Caco-2 (cell line): ENCODE data around the gene CLSTN2. TPM values are rescaled to one million over a fixed set of nuclear protein-coding genes. Genes with fewer than 3 reads are reported as not detected.

Source experiments
- BruUV-seq: library from RNA; stranded (reverse); fragments of 400-500 nt; replicated peaks from 2 replicates; lab custom pipeline; 2021; lab: Mats Ljungman, UMichigan
- CTCF ChIA-PET: fragments of 300-600 bp; sonication (Branson Sonifier 250); formaldehyde crosslinking; loops from one replicate; lab custom pipeline; 2022; ENCODE audit warnings: antibody characterized with exemption; lab: Charles Lee
- POLR2A ChIA-PET: fragments of 300-600 bp; sonication (Branson Sonifier 250); formaldehyde crosslinking; loops from one replicate; lab custom pipeline; 2022; ENCODE audit warnings: antibody characterized with exemption; lab: Charles Lee
- DNase-seq, 2 experiments: peaks; one replicate each; pipeline versions ENCODE4 v3.0.0 to v3.0.0-alpha.2; 2020 to 2022
- H3K27me3 ChIP-seq: replicated peaks from 2 replicates; pipeline ENCODE4 v1.6.0; 2011; ENCODE audit warnings: low read length; ENCODE audit not compliant: control insufficient read depth, insufficient read depth
- H3K36me3 ChIP-seq: 2 replicates; pipeline ENCODE4 v1.5.1; 2011; ENCODE audit warnings: low read length; ENCODE audit not compliant: control insufficient read depth, insufficient read depth
- H3K4me1 ChIP-seq: fragments of 250-450 bp; sonication (Bioruptor Pico); 2 replicates; pipeline ENCODE4 v1.5.1; 2020; ENCODE audit warnings: mild to moderate bottlenecking
- H3K4me3 ChIP-seq: 2 replicates; pipeline ENCODE4 v1.5.1; 2011; ENCODE audit warnings: low read depth, mild to moderate bottlenecking, control low read depth, low read length
- H3K9me3 ChIP-seq: fragments of 250-450 bp; sonication (Bioruptor Pico); 2 replicates; pipeline ENCODE4 v1.5.1; 2020; ENCODE audit warnings: mild to moderate bottlenecking, moderate library complexity
- H3K27ac Mint-ChIP-seq: one replicate; pipeline ENCODE4 v1.8.0; 2022; ENCODE audit warnings: mixed read lengths; ENCODE audit not compliant: unreplicated experiment
- H3K27me3 Mint-ChIP-seq: one replicate; pipeline ENCODE4 v1.8.0; 2022; ENCODE audit warnings: mixed read lengths; ENCODE audit not compliant: insufficient read depth, unreplicated experiment
- H3K36me3 Mint-ChIP-seq: one replicate; pipeline ENCODE4 v1.8.0; 2022; ENCODE audit warnings: mild to moderate bottlenecking, mixed read lengths; ENCODE audit not compliant: insufficient read depth, unreplicated experiment
- H3K4me1 Mint-ChIP-seq: one replicate; pipeline ENCODE4 v1.8.0; 2022; ENCODE audit warnings: low read depth, mixed read lengths; ENCODE audit not compliant: unreplicated experiment
- H3K4me3 Mint-ChIP-seq: one replicate; pipeline ENCODE4 v1.8.0; 2022; ENCODE audit warnings: mild to moderate bottlenecking, moderate library complexity, mixed read lengths; ENCODE audit not compliant: unreplicated experiment
- H3K9me3 Mint-ChIP-seq: one replicate; pipeline ENCODE4 v1.8.0; 2022; ENCODE audit warnings: mixed read lengths; ENCODE audit not compliant: unreplicated experiment
- CTCF ChIP-seq, 2 experiments: fragments of 200-600 bp in 1 of 2; IDR thresholded peaks; 1 replicate in 1 of 2; 2 replicates in 1 of 2; pipeline versions ENCODE4 v1.5.1 to v1.8.0; 2011 to 2022; ENCODE audit warnings: antibody characterized with exemption in 1 of 2, control low read depth in 1 of 2, inconsistent platforms in 1 of 2, low read depth in 1 of 2, low read length in 1 of 2, mild to moderate bottlenecking in 1 of 2, moderate library complexity in 1 of 2; ENCODE audit not compliant: insufficient read depth in 1 of 2, severe bottlenecking in 1 of 2, unreplicated experiment in 1 of 2
- intact Hi-C: fragments of 100-400 bp; cut with micrococcal nuclease; formaldehyde crosslinking; loops from one replicate; pipeline ENCODE4 v1.10.0; 2022; ENCODE audit not compliant: unreplicated experiment
- total RNA-seq: library from RNA; stranded (reverse); gene quantifications from 2 replicates; pipeline ENCODE4 v1.2.3, GENCODE V29; 2022

CLSTN2 gene
- total RNA-seq, 1 experiment from 2014 or later = 26.1 TPM

DNA sequence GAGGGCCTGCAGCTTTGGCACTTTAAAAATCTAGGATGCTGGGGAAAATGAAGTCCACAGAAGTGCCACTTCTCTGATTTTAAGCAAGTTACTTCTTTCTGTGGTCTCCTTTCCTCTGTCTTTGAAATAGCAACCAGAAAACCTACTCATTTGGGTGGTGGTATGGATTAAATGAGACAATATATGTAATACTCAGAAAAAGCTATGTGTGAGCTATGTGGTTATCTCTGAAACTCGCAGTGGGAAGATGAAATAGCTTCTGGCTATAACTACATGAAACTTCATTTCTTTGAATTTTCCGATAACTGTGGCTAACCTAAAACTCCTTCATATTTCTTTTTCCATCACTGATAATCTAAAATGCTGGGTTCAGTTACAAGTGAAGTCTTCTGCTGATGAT lies 368.9 kb downstream of the CLSTN2 start:
- CTCF ChIA-PET = no interaction called here
- no peaks in the 10 kb centered on the region for H3K4me1 Mint-ChIP-seq

DNA sequence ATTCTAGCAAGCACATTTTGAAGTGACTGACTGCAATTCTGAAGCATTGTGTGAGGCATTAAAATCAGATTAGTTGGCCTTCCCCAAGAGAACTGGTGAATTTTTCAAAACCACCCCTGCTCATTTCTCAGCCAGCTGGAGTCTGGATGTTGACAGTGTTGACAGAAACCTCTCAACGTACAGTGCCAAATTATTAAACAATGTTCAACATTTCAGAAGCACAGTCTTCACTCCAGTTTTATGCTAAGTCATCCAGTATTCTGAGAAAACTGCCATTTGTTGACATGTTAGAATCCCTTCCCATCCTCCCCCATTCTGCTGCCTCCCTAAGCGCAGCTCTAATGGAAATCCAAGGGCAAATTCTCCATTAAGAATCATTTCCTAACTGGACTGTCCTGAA lies 373.6 kb downstream of the CLSTN2 start:
- Histone ChIP-seq H3K9me3 (no peaks in the 10 kb centered on the region), H3K27me3 (no peaks in the 10 kb centered on the region), H3K4me1 (no peaks in the 10 kb centered on the region), H3K4me3 (no peak overlapping the region), H3K36me3 (no peaks in the 10 kb centered on the region)
- Mint-ChIP-seq H3K36me3 (no peaks in the 10 kb centered on the region), H3K4me1 (no peaks in the 10 kb centered on the region), H3K9me3 (no peaks in the 10 kb centered on the region), H3K27ac (no peak overlapping the region), H3K27me3 (peaks cover 13% of the 10 kb centered on the region), H3K4me3 (no peak overlapping the region)
- DNase-seq = no peak
- intact Hi-C loops = no loop called here
- POLR2A ChIA-PET = no interaction called here
- CTCF ChIA-PET = no interaction called here
- TF ChIP-seq CTCF (IDR thresholded peaks at IDR 0.05; ENCODE audit: insufficient read depth in 1 of 2, low read depth in 1 of 2, low read length in 1 of 2, severe bottlenecking in 1 of 2, unreplicated experiment in 1 of 2) = no peak
- no TSS peak for BruUV-seq

More for the DNA sequence above, 368.9 kb downstream of the CLSTN2 start:
- Histone ChIP-seq H3K4me1 (no peaks in the 10 kb centered on the region), H3K9me3 (no peaks in the 10 kb centered on the region), H3K27me3 (no peaks in the 10 kb centered on the region), H3K36me3 (no peaks in the 10 kb centered on the region), H3K4me3 (no peak overlapping the region)
- POLR2A ChIA-PET = no interaction called here
- TF ChIP-seq CTCF (IDR thresholded peaks at IDR 0.05; ENCODE audit: insufficient read depth in 1 of 2, low read depth in 1 of 2, low read length in 1 of 2, severe bottlenecking in 1 of 2, unreplicated experiment in 1 of 2) = no peak
- Mint-ChIP-seq H3K27me3 (peaks cover 12% of the 10 kb centered on the region), H3K36me3 (no peaks in the 10 kb centered on the region), H3K9me3 (no peaks in the 10 kb centered on the region), H3K4me3 (no peak overlapping the region), H3K27ac (no peak overlapping the region)
- intact Hi-C loops = no loop called here
- no peak for DNase-seq
- no TSS peak for BruUV-seq

DNA sequence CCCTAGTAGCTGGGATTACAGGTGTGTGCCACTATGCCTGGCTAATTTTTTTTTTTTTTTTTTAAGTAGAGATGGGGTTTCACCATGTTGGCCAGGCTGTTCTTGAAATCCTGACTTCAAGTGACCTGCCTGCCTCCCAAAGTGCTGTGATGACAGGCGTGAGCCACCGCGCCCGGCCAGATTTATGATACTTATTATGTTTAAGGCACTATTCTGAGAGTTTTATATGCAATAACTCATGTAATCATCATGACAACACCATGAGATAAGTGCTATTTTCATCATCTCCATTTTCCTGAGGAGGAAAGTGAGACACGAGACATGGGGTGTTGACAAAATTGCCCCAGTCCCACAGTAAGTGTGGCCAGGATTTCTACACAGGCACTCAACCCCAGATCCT lies 376.4 kb downstream of the CLSTN2 start:
- no peak for TF ChIP-seq CTCF (IDR thresholded peaks at IDR 0.05; ENCODE audit: insufficient read depth in 1 of 2, low read depth in 1 of 2, low read length in 1 of 2, severe bottlenecking in 1 of 2, unreplicated experiment in 1 of 2)
- Mint-ChIP-seq H3K27me3 (peaks cover 10% of the 10 kb centered on the region), H3K4me3 (no peak overlapping the region), H3K4me1 (no peaks in the 10 kb centered on the region), H3K27ac (no peak overlapping the region), H3K9me3 (no peaks in the 10 kb centered on the region), H3K36me3 (no peaks in the 10 kb centered on the region)
- DNase-seq = no peak
- H3K27me3 ChIP-seq = no peaks in the 10 kb centered on the region
- H3K9me3 ChIP-seq = no peaks in the 10 kb centered on the region
- no peaks in the 10 kb centered on the region for H3K4me1 ChIP-seq
- ChIA-PET CTCF (no interaction called here), POLR2A (no interaction called here)
- intact Hi-C loops = no loop called here
- no TSS peak for BruUV-seq
- H3K36me3 ChIP-seq = no peaks in the 10 kb centered on the region
- no peak overlapping the region for H3K4me3 ChIP-seq
